Endothelial cell (in vitro differentiated cells): ENCODE data around the gene IFI6. TPM values are rescaled to one million over a fixed set of nuclear protein-coding genes. Genes with fewer than 3 reads are reported as not detected.

ENCODE experiments used
- DNase-seq: peaks from one replicate; pipeline ENCODE4 v3.0.0; 2021; ENCODE audit warnings: low spot score
- H3K27ac Mint-ChIP-seq: one replicate; pipeline ENCODE4 v1.8.0; 2021; ENCODE audit warnings: mixed read lengths, inconsistent platforms; ENCODE audit not compliant: unreplicated experiment
- H3K27me3 Mint-ChIP-seq: one replicate; pipeline ENCODE4 v1.8.0; 2021; ENCODE audit warnings: mild to moderate bottlenecking, moderate library complexity, mixed read lengths, inconsistent platforms; ENCODE audit not compliant: unreplicated experiment
- H3K36me3 Mint-ChIP-seq: one replicate; pipeline ENCODE4 v1.8.0; 2021; ENCODE audit warnings: mild to moderate bottlenecking, low read depth, mixed read lengths, inconsistent platforms; ENCODE audit not compliant: unreplicated experiment
- H3K4me1 Mint-ChIP-seq: one replicate; pipeline ENCODE4 v1.8.0; 2021; ENCODE audit warnings: mild to moderate bottlenecking, mixed read lengths, inconsistent platforms; ENCODE audit not compliant: unreplicated experiment
- H3K4me3 Mint-ChIP-seq: one replicate; pipeline ENCODE4 v1.8.0; 2021; ENCODE audit warnings: mild to moderate bottlenecking, mixed read lengths, inconsistent platforms; ENCODE audit not compliant: unreplicated experiment
- H3K9me3 Mint-ChIP-seq: one replicate; pipeline ENCODE4 v1.8.0; 2021; ENCODE audit warnings: mixed read lengths, inconsistent platforms; ENCODE audit not compliant: unreplicated experiment
- total RNA-seq: library from RNA; stranded (reverse); fragmentation: NEBNext Ultra II Directional; extraction: Animal tissue kit (Norgen Biotek cat#: 25700); gene quantifications from one replicate; pipeline ENCODE4 v1.2.1, GENCODE V29; 2021; ENCODE audit not compliant: unreplicated experiment
- TF ChIP-seq, protein P1 (sequence below): fragments of 200-600 bp; sonication (generic); IDR thresholded peaks from one replicate; pipeline ENCODE4 v1.5.0; 2021; ENCODE audit warnings: antibody characterized with exemption; ENCODE audit not compliant: unreplicated experiment

The IFI6 gene
- total RNA-seq, 1 donor from 2014 or later: 9.7 TPM

DNA sequence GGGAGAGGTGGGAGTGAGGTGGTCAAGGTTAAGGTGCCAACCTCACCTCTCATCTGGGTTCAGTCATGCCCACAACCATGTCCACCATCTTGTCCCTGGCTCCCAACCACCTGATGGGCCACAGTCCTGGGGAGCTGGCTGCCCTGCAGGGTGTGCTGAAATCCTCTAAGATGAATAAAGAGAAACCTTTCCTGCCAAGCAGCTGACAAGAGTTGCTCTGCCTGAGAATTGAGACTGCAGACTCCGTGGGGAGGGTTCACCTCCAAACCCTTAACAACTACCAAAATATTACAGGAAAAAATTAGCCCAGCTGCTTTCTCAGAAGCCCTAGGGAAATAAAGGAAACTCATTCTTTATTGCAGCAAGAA lies 21.8 kb downstream of the IFI6 start:
- TF ChIP-seq, protein P1, sequence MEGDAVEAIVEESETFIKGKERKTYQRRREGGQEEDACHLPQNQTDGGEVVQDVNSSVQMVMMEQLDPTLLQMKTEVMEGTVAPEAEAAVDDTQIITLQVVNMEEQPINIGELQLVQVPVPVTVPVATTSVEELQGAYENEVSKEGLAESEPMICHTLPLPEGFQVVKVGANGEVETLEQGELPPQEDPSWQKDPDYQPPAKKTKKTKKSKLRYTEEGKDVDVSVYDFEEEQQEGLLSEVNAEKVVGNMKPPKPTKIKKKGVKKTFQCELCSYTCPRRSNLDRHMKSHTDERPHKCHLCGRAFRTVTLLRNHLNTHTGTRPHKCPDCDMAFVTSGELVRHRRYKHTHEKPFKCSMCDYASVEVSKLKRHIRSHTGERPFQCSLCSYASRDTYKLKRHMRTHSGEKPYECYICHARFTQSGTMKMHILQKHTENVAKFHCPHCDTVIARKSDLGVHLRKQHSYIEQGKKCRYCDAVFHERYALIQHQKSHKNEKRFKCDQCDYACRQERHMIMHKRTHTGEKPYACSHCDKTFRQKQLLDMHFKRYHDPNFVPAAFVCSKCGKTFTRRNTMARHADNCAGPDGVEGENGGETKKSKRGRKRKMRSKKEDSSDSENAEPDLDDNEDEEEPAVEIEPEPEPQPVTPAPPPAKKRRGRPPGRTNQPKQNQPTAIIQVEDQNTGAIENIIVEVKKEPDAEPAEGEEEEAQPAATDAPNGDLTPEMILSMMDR: no peak
- Mint-ChIP-seq H3K36me3 (peaks cover 6% of the 10 kb centered on the region), H3K9me3 (no peaks in the 10 kb centered on the region), H3K27me3 (peaks cover 5% of the 10 kb centered on the region), H3K4me3 (no peak overlapping the region), H3K27ac (no peak overlapping the region), H3K4me1 (peaks cover 14% of the 10 kb centered on the region)
- DNase-seq: no peak

DNA sequence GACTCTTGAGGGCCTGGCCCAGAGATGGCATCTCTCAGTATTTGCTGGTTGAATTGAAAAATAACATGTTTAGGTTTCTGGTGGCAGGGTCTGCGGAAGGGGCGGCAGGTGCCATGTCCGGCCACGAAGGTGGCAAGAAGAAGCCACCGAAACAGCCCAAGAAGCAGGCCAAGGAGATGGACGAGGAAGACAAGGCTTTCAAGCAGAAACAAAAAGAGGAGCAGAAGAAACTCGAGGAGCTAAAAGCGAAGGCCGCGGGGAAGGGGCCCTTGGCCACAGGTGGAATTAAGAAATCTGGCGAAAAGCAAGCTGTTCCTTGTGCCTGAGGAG lies 22.7 kb downstream of the IFI6 start:
- Mint-ChIP-seq H3K27me3 (peaks cover 5% of the 10 kb centered on the region), H3K27ac (no peak overlapping the region), H3K4me3 (no peak overlapping the region), H3K4me1 (peaks cover 10% of the 10 kb centered on the region), H3K9me3 (no peaks in the 10 kb centered on the region), H3K36me3 (peaks cover 6% of the 10 kb centered on the region)
- DNase-seq: no peak
- TF ChIP-seq, protein P1: no peak

DNA sequence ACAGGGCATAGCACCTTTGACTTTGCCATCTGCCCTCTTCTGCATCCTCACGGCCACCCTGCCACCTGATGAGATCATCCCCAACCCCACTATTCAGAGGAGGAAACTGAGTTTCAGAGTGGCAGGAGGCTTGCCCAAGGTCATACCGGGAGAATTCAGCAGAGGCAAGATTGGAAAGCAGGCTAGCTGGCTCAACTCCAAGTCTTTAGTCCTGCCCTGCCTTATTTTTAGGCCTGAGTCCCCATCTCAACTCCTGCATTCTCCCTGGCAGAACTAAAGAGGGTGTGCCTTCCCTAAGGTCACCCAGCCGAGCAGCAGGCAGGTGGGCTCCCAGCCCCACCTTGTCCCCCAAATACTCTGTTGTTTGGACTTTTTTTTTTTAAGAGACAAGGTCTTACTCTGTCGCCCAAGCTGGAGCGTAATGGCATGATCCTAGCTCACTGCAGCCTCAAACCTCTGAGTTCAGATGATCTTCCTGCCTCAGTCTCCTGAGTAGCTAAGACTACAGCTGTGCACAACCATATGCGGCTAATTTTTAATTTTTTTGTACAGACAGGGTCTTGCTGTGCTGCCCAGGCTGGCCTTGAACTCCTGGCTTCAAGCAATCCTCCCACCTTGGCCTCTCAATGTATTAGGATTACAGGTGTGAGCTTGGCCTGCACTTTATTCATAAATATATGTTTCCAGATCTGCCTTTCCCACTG lies 23.2 kb downstream of the IFI6 start:
- Mint-ChIP-seq H3K4me1 (peaks cover 10% of the 10 kb centered on the region), H3K36me3 (peaks cover 6% of the 10 kb centered on the region), H3K27me3 (peaks cover 6% of the 10 kb centered on the region), H3K27ac (no peak overlapping the region), H3K4me3 (no peak overlapping the region), H3K9me3 (no peaks in the 10 kb centered on the region)
- no peak for DNase-seq
- TF ChIP-seq, protein P1: no peak

DNA sequence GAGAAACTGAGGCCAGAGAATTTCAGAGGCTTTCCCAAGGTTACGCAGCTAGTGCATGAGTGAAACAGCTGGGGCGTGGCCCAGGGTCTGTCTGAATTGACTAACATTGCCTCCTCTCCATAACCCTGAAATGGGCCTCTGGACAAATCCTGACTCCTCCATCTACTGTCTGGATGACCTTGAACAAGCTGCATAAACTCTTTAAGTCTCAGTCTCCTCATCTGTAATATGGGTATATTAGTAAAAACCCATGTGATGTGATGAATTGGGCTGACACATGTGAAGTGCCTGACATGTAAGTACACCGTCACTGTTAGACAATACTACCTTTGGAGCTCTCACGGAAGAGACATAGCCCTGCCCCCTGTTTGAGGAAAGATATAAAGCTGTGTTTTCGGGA lies 24.7 kb downstream of the IFI6 start:
- H3K4me3 Mint-ChIP-seq: no peak overlapping the region

DNA sequence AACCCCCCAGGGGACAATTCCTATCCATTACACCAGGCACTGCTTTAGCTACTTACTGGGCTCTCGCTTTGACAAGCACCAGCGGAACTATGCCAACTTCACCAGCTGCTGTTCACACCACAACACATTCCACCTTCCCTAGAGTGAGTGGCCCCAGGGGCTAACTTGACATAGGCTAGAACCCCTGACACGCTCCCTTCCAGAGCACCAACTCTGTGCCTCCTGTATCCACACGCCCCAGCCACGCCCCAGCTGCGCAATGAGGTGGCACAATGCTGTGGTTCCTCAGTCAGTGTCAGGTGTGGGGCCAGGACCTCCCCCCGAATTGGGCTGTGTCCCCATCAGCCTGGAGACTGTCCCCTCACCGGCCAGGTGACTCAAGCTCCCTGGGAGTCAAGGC lies 25.3 kb downstream of the IFI6 start:
- TF ChIP-seq, protein P1: no peak
- Mint-ChIP-seq H3K27me3 (peaks cover 10% of the 10 kb centered on the region), H3K27ac (no peak overlapping the region), H3K9me3 (no peaks in the 10 kb centered on the region), H3K4me1 (peaks cover 10% of the 10 kb centered on the region), H3K36me3 (peaks cover 6% of the 10 kb centered on the region), H3K4me3 (no peak overlapping the region)
- DNase-seq: no peak

More for the DNA sequence above, 24.7 kb downstream of the IFI6 start:
- no peak for DNase-seq
- Mint-ChIP-seq H3K36me3 (peaks cover 6% of the 10 kb centered on the region), H3K4me1 (peaks cover 10% of the 10 kb centered on the region), H3K27me3 (peaks cover 11% of the 10 kb centered on the region), H3K27ac (no peak overlapping the region), H3K9me3 (no peaks in the 10 kb centered on the region)
- TF ChIP-seq, protein P1: no peak
